ENCODE data around the gene MYB.

DNA sequence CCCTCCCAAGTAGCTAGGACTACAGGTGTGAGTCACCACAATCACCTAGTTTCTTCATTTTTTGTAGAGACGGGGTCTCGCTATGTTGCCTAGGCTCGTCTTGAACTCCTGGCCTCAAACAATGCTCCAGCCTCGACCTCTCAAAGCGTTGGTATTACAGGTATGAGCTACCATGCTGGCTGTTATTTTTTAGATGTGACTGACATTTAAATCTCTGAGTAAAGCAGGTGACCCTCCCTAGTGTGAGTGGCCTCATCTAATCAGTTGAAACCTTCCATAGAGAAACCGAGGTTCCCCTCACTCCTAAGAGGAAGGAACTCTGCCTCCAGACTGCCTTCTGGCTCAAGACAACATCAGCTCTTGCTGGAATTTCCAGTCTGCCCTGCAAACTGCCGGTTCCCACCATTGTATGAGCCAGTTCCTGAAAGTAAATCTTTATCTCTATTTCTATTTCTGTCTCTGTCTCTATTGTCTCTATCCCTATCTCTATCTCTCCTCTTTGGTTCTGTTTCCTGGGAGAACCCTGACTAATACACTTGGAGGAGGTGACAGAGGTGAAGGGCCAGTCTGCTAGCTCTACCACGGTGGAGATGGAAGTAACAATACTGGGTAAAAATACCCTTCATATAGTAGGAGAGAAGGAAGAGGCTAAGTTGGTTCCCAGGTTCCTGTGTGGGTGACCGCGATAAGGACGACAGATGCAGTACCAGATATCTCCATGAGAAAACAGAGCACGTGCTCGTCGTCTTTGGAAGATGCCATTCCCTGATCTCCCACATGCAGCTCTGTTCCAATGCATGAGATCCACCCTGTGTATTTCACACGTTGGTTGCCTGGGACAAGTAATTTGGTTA is 81.0 kb downstream of the MYB start:
- TF ChIP-seq, protein P1, sequence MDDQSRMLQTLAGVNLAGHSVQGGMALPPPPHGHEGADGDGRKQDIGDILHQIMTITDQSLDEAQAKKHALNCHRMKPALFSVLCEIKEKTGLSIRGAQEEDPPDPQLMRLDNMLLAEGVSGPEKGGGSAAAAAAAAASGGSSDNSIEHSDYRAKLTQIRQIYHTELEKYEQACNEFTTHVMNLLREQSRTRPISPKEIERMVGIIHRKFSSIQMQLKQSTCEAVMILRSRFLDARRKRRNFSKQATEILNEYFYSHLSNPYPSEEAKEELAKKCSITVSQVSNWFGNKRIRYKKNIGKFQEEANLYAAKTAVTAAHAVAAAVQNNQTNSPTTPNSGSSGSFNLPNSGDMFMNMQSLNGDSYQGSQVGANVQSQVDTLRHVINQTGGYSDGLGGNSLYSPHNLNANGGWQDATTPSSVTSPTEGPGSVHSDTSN (CRISPR knock-in tag; IDR thresholded peaks at IDR 0.05): no peak
- TF ChIP-seq, protein P2, sequence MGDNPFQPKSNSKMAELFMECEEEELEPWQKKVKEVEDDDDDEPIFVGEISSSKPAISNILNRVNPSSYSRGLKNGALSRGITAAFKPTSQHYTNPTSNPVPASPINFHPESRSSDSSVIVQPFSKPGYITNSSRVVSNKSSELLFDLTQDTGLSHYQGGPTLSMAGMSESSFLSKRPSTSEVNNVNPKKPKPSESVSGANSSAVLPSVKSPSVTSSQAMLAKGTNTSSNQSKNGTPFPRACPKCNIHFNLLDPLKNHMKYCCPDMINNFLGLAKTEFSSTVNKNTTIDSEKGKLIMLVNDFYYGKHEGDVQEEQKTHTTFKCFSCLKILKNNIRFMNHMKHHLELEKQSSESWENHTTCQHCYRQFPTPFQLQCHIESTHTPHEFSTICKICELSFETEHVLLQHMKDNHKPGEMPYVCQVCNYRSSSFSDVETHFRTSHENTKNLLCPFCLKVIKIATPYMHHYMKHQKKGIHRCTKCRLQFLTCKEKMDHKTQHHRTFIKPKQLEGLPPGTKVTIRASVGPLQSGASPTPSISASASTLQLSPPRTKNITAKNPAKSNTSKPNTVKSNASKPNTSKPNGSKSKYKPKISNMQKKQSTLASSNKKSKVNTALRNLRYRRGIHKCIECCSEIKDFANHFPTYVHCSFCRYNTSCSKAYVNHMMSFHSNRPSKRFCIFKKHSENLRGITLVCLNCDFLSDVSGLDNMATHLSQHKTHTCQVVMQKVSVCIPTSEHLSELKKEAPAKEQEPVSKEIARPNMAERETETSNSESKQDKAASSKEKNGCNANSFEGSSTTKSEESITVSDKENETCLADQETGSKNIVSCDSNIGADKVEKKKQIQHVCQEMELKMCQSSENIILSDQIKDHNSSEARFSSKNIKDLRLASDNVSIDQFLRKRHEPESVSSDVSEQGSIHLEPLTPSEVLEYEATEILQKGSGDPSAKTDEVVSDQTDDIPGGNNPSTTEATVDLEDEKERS (tag by site-specific recombination; IDR thresholded peaks at IDR 0.05): no peak
- TF ChIP-seq MZF1 (tag by site-specific recombination; IDR thresholded peaks at IDR 0.05; ENCODE audit: borderline replicate concordance): no peak
- TF ChIP-seq, protein P3, sequence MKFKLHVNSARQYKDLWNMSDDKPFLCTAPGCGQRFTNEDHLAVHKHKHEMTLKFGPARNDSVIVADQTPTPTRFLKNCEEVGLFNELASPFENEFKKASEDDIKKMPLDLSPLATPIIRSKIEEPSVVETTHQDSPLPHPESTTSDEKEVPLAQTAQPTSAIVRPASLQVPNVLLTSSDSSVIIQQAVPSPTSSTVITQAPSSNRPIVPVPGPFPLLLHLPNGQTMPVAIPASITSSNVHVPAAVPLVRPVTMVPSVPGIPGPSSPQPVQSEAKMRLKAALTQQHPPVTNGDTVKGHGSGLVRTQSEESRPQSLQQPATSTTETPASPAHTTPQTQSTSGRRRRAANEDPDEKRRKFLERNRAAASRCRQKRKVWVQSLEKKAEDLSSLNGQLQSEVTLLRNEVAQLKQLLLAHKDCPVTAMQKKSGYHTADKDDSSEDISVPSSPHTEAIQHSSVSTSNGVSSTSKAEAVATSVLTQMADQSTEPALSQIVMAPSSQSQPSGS (tag by site-specific recombination; IDR thresholded peaks at IDR 0.05; ENCODE audit: low read depth): no peak
- TF ChIP-seq, protein P4, sequence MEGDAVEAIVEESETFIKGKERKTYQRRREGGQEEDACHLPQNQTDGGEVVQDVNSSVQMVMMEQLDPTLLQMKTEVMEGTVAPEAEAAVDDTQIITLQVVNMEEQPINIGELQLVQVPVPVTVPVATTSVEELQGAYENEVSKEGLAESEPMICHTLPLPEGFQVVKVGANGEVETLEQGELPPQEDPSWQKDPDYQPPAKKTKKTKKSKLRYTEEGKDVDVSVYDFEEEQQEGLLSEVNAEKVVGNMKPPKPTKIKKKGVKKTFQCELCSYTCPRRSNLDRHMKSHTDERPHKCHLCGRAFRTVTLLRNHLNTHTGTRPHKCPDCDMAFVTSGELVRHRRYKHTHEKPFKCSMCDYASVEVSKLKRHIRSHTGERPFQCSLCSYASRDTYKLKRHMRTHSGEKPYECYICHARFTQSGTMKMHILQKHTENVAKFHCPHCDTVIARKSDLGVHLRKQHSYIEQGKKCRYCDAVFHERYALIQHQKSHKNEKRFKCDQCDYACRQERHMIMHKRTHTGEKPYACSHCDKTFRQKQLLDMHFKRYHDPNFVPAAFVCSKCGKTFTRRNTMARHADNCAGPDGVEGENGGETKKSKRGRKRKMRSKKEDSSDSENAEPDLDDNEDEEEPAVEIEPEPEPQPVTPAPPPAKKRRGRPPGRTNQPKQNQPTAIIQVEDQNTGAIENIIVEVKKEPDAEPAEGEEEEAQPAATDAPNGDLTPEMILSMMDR (tag by site-specific recombination; IDR thresholded peaks at IDR 0.05): no peak
- TF ChIP-seq SP2 (tag by site-specific recombination; IDR thresholded peaks at IDR 0.05): no peak
- TF ChIP-seq ZBTB20 (tag by site-specific recombination; IDR thresholded peaks at IDR 0.05): no peak
- TF ChIP-seq MEIS1 (CRISPR knock-in tag; IDR thresholded peaks at IDR 0.05; ENCODE audit: borderline replicate concordance): no peak
- TF ChIP-seq KLF9 (tag by site-specific recombination; IDR thresholded peaks at IDR 0.05; ENCODE audit: low read depth): no peak
- no peak for TF ChIP-seq ZNF658 (tag by site-specific recombination; IDR thresholded peaks at IDR 0.05)

Data from HEK293 (cell line).